K562 (cell line): Measurements from ENCODE around the gene SIGMAR1. TPM values are rescaled to one million over a fixed set of nuclear protein-coding genes. Genes with fewer than 3 reads are reported as not detected.

Experiments
- ELF1 ChIP-seq: fragments of 200-800 bp; sonication (Bioruptor generic); IDR thresholded peaks from 2 replicates; pipeline ENCODE4 v1.6.1; 2016; ENCODE audit warnings: missing genetic modification characterization, missing compliant biosample characterization
- ETS1 ChIP-seq: conservative IDR thresholded peaks from 2 replicates; pipeline ENCODE4 v1.6.1; 2011; ENCODE audit warnings: low read depth, mild to moderate bottlenecking, low read length; ENCODE audit not compliant: control insufficient read depth
- FOXP4 ChIP-seq: sonication (generic); formaldehyde crosslinking; IDR thresholded peaks from 2 replicates; pipeline ENCODE4 v1.8.0; 2022; ENCODE audit warnings: mild to moderate bottlenecking, missing genetic modification reagents, borderline replicate concordance
- GABPB2 ChIP-seq: fragments of 250-450 bp; sonication (Bioruptor Pico); conservative IDR thresholded peaks from 2 replicates; pipeline ENCODE4 v1.5.1; 2021; ENCODE audit warnings: mild to moderate bottlenecking
- GTF2A2 ChIP-seq: IDR thresholded peaks from 2 replicates; pipeline ENCODE4 v1.6.1; 2016; ENCODE audit warnings: mild to moderate bottlenecking, missing genetic modification characterization, missing compliant biosample characterization
- HLTF ChIP-seq: fragments of 450-650 bp; IDR thresholded peaks from 2 replicates; pipeline ENCODE4 v1.6.1; 2016
- HMGN3 ChIP-seq: IDR thresholded peaks from 2 replicates; pipeline ENCODE4 v1.6.1; 2011; ENCODE audit warnings: borderline replicate concordance, low read depth, mild to moderate bottlenecking, mixed read lengths, low read length; ENCODE audit not compliant: insufficient read length; ENCODE audit errors: extremely low read depth
- LEF1 ChIP-seq: fragments of 450-650 bp; IDR thresholded peaks from 2 replicates; pipeline ENCODE4 v1.6.1; 2016; ENCODE audit warnings: mild to moderate bottlenecking
- MBD2 ChIP-seq: sonication (generic); IDR thresholded peaks from 2 replicates; pipeline ENCODE4 v1.6.1; 2016; ENCODE audit warnings: low read depth, borderline replicate concordance
- MCM5 ChIP-seq: fragments of 450-650 bp; IDR thresholded peaks from 2 replicates; pipeline ENCODE4 v1.6.1; 2016; ENCODE audit warnings: low read depth
- MEF2D ChIP-seq: conservative IDR thresholded peaks from 2 replicates; pipeline ENCODE4 v1.6.1; 2016; ENCODE audit warnings: low read depth, missing genetic modification characterization, missing compliant biosample characterization
- MYNN ChIP-seq, 2 experiments: sonication (generic); formaldehyde crosslinking in 1 of 2; IDR thresholded peaks; 2 replicates each; pipeline versions ENCODE4 v1.5.0 to v1.6.1; 2016 to 2020; ENCODE audit warnings: antibody characterized with exemption in 1 of 2, missing genetic modification reagents in 1 of 2
- PCBP2 ChIP-seq: fragments of 200-400 bp; formaldehyde crosslinking; IDR thresholded peaks from 2 replicates; pipeline ENCODE4 v1.6.1; 2018; ENCODE audit warnings: low read length, low read depth, mild to moderate bottlenecking, moderate library complexity; ENCODE audit not compliant: poor library complexity, severe bottlenecking
- PRDM10 ChIP-seq: fragments of 450-650 bp; IDR thresholded peaks from 2 replicates; pipeline ENCODE4 v1.6.1; 2018; ENCODE audit not compliant: partially characterized antibody
- SIN3A ChIP-seq, 2 experiments: fragments of 150-350 bp in 1 of 2; IDR thresholded peaks; 2 replicates each; pipeline ENCODE4 v1.6.1; 2011 to 2016; ENCODE audit warnings: borderline replicate concordance in 2 of 2, low read depth in 2 of 2, low read length in 2 of 2, mild to moderate bottlenecking in 2 of 2, moderate library complexity in 2 of 2; ENCODE audit not compliant: control insufficient read depth in 1 of 2
- SP1 ChIP-seq: sonication (generic); formaldehyde crosslinking; IDR thresholded peaks from 2 replicates; pipeline ENCODE4 v1.8.1; 2022; ENCODE audit warnings: mild to moderate bottlenecking, missing genetic modification reagents
- SREBF1 ChIP-seq: fragments of 150-350 bp; IDR thresholded peaks from 2 replicates; pipeline ENCODE4 v1.6.1; 2014; ENCODE audit warnings: antibody characterized with exemption, low read depth, low read length, borderline replicate concordance
- TOE1 ChIP-seq, 2 experiments: fragments of 450-650 bp in 1 of 2; sonication (generic) in 1 of 2; formaldehyde crosslinking in 1 of 2; IDR thresholded peaks; 2 replicates each; pipeline versions ENCODE4 v1.7.1 to v1.8.0; 2016 to 2022; ENCODE audit warnings: borderline replicate concordance in 2 of 2, mild to moderate bottlenecking in 2 of 2, antibody characterized with exemption in 1 of 2, inconsistent platforms in 1 of 2, low read depth in 1 of 2, missing genetic modification reagents in 1 of 2, moderate library complexity in 1 of 2
- ZNF133 ChIP-seq: fragments of 250-450 bp; sonication (Bioruptor Pico); IDR thresholded peaks from 2 replicates; pipeline ENCODE4 v1.4.0; 2020; ENCODE audit warnings: mild to moderate bottlenecking
- ZNF561 ChIP-seq: fragments of 450-650 bp; formaldehyde crosslinking; conservative IDR thresholded peaks from 2 replicates; pipeline ENCODE4 v1.4.0; 2020; ENCODE audit warnings: mild to moderate bottlenecking, moderate library complexity
- polyA plus RNA-seq, 8 experiments: library from polyadenylated mRNA; depleted of rRNA in 4 of 8; stranded (reverse) in 5 of 8; unstranded in 3 of 8; fragments of >200 nt; fragmentation: Nextera tagmentation in 2 of 8; fragmentation: Illumina TruSeq in 1 of 8; extraction: Ambion mirVana in 2 of 8; extraction: Trizol in 1 of 8; gene quantifications; 2 replicates each; pipeline versions ENCODE4 v1.2.1 to v1.2.3, GENCODE V29; 2011 to 2014; ENCODE audit warnings: inconsistent platforms in 1 of 8, missing spikeins in 1 of 8
- total RNA-seq, 7 experiments: library from RNA; depleted of rRNA in 6 of 7; stranded (reverse); fragments of >200 nt in 6 of 7; fragmentation: Illumina TruSeq in 2 of 7; extraction: Trizol in 2 of 7; gene quantifications; 2 replicates each; pipeline versions ENCODE4 v1.2.1 to v1.2.3, GENCODE V29; 2011 to 2021; ENCODE audit warnings: low replicate concordance in 1 of 7

The SIGMAR1 gene
- total and polyA plus RNA-seq, 9 of the 15 experiments (the other 6 are each of a cell fraction or from before 2014, with no cell fraction given): 6.9 to 80.0 (median 35.2) TPM

- TF ChIP-seq PCBP2: no peak
- peak; percentile 50; the same call in 1 of the 2 replicates for TF ChIP-seq SP1 (CRISPR knock-in tag)
- TF ChIP-seq LEF1: no peak
- no peak for TF ChIP-seq FOXP4 (CRISPR knock-in tag)
- no peak for TF ChIP-seq SREBF1
- TF ChIP-seq MYNN (IDR thresholded peaks at IDR 0.05): peak; percentile 91
- no peak for TF ChIP-seq MYNN (CRISPR knock-in tag; IDR thresholded peaks at IDR 0.05)
- peak; percentile 54 for TF ChIP-seq MBD2
- TF ChIP-seq SIN3A (IDR thresholded peaks at IDR 0.05; ENCODE audit: borderline replicate concordance in 2 of 2, control insufficient read depth in 1 of 2, low read depth in 2 of 2, low read length in 2 of 2): peak; percentile 47 to 67; a peak in 2 of 4 replicates
- TF ChIP-seq ZNF133 (CRISPR knock-in tag): no peak
- TF ChIP-seq ELF1 (tag): no peak; the same call in 1 of the 2 replicates
- no peak for TF ChIP-seq MEF2D (tag)
- TF ChIP-seq ZNF561 (CRISPR knock-in tag): no peak
- TF ChIP-seq PRDM10: peak; percentile 58
- peak; percentile 83 for TF ChIP-seq HMGN3
- no peak for TF ChIP-seq MCM5
- peak; percentile 30; the same call in 1 of the 2 replicates for TF ChIP-seq TOE1 (IDR thresholded peaks at IDR 0.05; ENCODE audit: borderline replicate concordance)
- TF ChIP-seq TOE1 (CRISPR knock-in tag; IDR thresholded peaks at IDR 0.05; ENCODE audit: borderline replicate concordance, low read depth): no peak
- TF ChIP-seq HLTF: 0 out of 2 replicates have a peak, but pooled peaks have one; percentile 53
- no peak for TF ChIP-seq GTF2A2
- TF ChIP-seq ETS1: peak; percentile 46; the same call in 1 of the 2 replicates
- no peak for TF ChIP-seq GABPB2 (CRISPR knock-in tag)
Observed at GRCh38 chr9:34651876-34652601, 14.5 kb upstream of the SIGMAR1 start, which contains the start of gene IL11RA (continued).
